NAMALWA (cell line): ENCODE results near the gene MPZL1.

Experiments
- DNase-seq: peaks from one replicate; pipeline ENCODE4 v3.0.0-alpha.2; 2015; ENCODE audit warnings: low spot score

Gene MPZL1

DNA sequence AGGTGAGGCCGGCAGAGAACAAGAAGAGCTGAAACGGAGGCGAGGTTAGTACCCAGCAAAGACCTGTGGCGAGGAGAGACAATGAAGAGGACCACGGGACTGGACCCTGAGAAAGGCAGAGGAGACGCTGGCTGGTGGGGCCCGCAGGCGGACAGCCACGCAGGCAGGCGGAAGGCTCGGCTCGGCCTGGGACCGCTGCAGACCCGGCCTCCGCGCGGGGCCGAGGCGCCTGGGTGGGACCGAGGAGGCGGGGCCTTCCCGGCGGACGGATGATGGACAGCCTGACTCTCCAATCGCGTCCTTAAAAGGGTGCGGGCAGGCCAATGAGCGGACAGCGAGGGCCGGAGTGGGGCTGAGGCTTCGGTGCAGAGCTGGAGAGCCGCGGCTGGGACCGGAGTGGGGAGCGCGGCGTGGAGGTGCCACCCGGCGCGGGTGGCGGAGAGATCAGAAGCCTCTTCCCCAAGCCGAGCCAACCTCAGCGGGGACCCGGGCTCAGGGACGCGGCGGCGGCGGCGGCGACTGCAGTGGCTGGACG is at the start of gene MPZL1:
TSS of gene MPZL1 (plus strand) at position 366 of the 535 bp plus-strand sequence. CDS start 170 bp downstream, outside the sequence.
- DNase-seq, result peak; percentile 97

DNA sequence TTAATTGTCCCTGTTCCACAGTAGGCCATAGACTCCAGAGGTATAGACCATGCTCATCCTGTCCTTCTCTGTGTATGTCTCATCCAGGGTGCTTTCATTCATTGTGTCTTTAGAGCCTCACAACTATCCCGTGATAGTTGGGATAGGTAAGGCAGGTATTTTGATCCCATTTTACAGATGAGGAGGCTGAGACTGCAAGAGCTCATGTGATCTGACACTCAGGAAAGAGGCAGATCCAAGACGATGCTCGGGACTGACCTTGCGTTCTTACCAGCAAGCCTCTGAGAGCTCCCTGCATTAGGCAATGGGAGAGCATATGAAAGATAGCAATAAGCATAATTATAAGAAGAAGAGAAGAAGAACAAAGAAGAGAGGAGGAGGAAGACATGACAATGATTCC is 49.0 kb upstream of the MPZL1 start:
- no peak for DNase-seq

DNA sequence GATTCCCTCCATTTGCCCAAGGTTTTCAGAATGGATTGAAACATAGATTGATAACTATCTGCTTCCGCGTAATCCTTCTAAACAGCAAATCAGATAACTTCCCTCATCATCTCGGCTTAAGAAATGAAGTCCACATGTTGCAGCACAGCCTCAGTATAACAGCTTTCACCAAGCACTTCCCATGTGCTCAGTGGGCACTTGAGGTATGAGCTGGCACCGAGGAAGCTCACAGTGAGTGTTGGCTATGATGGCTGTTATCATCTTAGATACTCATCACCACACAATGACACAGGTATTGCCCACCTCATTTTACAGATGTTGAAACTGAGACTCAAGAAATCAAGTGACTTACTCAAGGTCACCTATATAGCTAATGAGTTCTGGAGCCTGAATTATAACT is 48.5 kb upstream of the MPZL1 start:
- no peak for DNase-seq

GRCh38 chr1:167674156-167674555 is 47.6 kb upstream of the MPZL1 start:
- DNase-seq, result no peak

- no peak for DNase-seq
These were observed 46.3 kb upstream of the MPZL1 start for GRCh38 chr1:167675440-167675839.

- DNase-seq, result no peak
These were observed 45.4 kb upstream of the MPZL1 start for GRCh38 chr1:167676205-167676915.

DNA sequence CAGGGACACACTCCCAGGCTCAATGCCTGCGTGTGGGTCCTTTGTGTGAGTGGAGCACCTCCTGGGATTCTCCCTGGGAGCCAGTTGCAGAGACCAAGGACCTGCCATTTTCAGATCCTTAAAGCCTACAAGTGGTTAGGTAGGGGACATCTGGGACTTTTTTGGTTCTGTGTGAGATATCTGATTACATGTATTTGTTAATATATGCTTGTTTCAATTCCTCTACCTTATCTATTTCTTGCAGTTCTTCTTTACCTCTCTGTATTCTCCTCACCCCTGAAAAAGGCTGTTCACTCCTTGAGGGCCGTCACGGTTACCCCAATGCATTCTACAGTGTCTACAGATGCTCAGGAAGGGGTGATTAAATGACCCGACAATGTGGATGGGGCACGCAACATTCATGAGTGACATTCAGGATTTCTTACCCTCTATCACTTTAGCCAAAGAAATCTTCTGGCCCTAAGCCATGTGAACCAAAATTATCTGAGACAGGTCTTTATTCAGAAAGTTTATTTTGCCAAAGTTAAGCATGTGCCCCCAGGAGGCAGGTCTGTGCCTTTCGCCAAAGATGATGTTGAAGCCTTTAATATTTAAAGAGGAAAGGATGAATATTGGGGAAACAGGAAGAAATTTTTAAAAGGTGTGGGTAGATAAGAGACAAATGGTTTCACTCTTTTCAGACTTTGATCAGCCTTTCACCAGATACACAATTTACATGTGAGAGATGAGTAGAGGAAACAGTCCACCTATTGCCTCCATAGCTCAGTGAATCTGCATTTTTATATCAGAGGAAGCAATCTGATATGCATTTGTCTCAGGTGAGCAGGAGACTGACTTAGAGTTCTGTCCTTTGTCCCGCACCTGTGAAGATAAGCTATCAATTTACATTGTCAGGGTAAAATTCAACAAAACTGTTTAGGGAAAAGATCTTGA is 44.6 kb upstream of the MPZL1 start:
- no peak for DNase-seq

DNA sequence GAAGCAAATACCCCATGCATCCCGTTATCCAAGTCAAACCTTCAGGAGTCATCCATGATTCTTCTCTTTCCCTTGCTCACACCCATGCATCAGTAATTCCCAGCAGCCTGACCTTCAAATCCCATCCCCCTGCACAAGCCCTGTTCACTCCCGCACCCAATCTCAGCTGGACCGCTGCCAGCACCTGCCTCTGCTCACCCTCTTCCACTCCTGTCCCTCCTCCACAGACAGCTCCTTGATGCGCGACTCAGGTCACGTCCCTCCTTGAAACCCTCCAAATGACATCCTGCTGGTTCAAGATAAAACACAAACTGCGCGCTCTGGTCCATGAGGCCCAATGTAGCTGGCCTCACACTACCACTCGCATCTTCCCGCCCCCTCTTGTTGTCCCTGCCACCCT is 43.4 kb upstream of the MPZL1 start:
- no peak for DNase-seq

DNA sequence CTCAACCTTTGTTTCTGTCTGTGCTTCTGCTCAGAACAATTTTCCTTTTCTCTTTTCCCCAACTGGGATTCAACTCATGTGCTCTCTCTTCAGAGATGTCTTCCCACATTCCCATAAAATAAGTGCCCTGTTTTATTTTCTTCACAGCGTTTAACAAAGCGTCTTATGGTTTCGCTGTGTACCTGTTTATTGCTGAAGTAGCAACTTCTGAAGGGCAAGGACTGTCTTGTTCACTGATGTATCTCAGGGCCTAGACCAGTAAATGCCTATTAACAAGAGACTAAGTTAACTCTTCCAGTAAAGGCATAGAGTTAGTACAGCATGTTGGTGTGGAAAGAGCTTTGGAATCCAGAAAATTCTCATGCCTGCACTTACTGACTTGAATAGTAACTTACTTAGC is 42.9 kb upstream of the MPZL1 start:
- no peak for DNase-seq

- DNase-seq, result no peak
These were observed 42.1 kb upstream of the MPZL1 start for GRCh38 chr1:167679714-167680113.

DNA sequence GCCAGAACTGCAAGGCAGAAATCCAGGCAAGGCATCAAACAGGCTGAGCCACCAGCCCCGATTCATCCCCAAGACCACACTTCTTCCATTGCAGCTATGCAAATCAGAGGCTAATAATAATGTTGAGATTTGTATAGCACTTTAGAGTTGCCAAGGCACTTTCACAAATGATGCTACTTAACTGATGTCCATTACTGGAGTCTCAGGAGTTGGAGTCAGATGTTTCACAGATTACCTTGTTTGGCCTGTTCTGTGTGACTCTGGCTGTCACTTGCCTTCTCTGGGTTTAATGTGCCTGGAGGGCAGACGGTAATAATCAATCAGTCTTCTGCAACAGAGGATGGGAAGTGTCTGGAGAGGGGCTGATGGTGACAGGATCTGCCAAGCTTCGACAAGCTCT is 40.8 kb upstream of the MPZL1 start:
- no peak for DNase-seq

GRCh38 chr1:167681451-167682098 is 40.2 kb upstream of the MPZL1 start:
- DNase-seq, result no peak

GRCh38 chr1:167683226-167683625 is 38.6 kb upstream of the MPZL1 start:
- DNase-seq, result no peak

- DNase-seq, result no peak
These were observed 37.9 kb upstream of the MPZL1 start for GRCh38 chr1:167683641-167684502.

GRCh38 chr1:167685844-167686243 is 35.9 kb upstream of the MPZL1 start:
- DNase-seq, result no peak

DNA sequence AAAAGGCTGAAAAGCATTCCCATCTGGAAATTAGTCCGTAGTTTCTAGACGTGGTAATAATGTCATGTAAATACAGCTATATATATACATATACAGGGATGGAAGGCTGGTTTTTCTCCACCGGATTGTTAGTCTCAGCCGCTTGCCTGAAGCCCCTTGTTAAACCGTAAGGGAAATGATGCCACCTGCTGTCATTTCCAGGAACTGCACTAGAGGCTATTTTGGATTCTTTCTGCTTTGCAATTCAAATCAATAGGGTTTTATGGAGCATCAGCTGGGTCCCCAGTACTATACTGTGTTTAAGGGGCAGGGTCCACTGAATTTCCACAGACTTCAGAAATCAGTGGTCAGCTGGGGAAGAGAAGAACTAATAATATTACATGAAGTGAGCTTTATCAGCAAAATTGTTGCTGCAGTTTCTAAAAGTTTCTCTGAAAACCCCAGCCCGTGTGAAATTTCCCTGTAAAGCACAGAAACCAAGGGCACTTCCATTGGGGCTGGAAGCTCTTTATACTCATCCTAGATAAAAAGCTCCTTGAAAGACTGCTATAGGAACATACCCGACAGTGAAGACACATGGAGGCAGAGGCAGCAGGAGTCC is 33.8 kb upstream of the MPZL1 start:
- peak; percentile 96 for DNase-seq

DNA sequence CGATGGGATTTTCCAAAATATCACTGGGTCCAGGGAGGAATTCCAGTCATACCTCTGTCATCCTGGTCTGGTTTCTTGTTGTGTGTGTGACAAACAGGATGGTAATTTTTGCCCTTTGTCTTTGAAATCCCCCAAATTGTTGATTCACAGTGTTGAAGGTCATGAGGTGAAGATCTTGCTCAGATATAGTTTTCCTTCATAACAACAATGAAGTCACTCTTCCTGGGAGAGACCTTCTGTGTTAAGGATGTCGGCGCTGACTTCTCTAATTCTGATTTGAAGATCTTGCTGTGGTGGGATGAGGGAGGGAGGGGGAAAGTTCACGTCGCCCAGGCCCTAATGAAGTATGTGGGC is 32.2 kb upstream of the MPZL1 start:
- no peak for DNase-seq

DNA sequence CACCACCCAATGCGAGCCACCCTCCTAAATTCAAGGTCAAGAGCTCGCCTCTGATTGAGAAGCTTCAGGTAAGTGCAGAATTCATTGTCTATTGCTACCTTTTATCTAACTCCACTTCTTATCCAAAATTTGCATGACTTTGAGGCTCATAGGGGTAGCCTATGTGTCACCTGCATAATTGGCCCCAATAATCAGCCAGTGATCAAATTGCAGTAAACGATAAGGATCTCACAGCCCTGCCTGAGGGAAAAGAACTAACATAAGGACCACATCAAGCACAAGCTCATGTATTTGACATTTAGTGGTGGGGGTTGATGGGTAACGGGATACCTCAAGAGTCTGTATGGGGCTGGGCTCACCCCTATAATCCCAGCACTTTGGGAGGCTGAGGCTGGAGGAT is 31.7 kb upstream of the MPZL1 start:
- no peak for DNase-seq

GRCh38 chr1:167693425-167694045 is 28.2 kb upstream of the MPZL1 start:
- no peak for DNase-seq

DNA sequence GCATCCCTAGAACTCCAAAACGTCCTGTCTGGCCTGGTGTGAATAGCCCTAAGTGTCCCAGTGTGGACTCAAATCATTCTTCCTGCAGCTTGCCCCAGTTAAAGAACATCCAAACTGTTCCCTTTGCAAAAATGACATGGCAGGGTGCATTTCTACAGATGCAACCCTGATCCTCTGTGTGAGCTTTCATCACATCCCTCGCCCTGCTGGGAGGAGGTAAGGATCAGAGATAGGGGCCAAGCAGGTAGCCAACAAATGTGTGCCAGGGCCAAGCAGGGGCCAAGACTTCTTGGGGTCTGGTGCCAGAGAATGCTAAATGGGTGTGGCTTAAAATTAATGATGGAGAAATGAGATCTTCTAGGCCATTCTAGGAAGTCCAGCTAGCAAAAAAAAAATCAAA is 27.1 kb upstream of the MPZL1 start:
- no peak for DNase-seq

DNA sequence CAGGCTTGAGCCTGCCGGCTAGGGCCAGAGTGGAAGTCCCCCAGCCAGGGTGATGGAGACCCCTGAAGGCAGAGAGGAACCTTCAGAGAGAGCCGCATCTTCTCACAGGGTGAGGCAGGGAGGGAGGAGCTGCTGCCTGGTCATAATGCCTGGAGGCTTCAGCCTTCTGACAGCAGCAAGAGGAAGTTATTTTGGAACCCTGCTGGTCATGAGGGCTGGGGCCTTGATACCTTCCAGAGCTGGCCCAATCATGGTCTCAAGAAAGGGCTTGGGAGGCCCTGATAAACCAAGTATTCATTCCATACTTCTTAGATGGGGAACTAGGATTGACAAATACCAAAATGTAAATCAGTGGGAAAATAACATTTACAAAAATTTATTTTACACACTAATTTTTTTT is 26.6 kb upstream of the MPZL1 start:
- no peak for DNase-seq
